A549 (cell line): ENCODE data around the gene CLHC1.

Experiments used
- CEBPB ChIP-seq, 2 experiments: fragments of >200 bp in 1 of 2; sonication (Bioruptor Twin) in 1 of 2; formaldehyde crosslinking in 1 of 2; IDR thresholded peaks; 2 replicates each; pipeline ENCODE4 v1.6.1; 2012 to 2016
- CTCF ChIP-seq: fragments of >200 bp; sonication (Bioruptor Twin); formaldehyde crosslinking; IDR thresholded peaks from 3 replicates; pipeline ENCODE4 v1.5.1; 2016
- MAFK ChIP-seq: fragments of 450-650 bp; IDR thresholded peaks from 2 replicates; pipeline ENCODE4 v1.6.1; 2014; ENCODE audit not compliant: partially characterized antibody
- MAX ChIP-seq: IDR thresholded peaks from 2 replicates; pipeline ENCODE4 v1.6.1; 2012
- POLR2A ChIP-seq: IDR thresholded peaks from 2 replicates; pipeline ENCODE4 v1.6.1; 2012; ENCODE audit warnings: mild to moderate bottlenecking, low read length
- REST ChIP-seq: fragments of 200-600 bp; sonication (generic); IDR thresholded peaks from 2 replicates; pipeline ENCODE4 v1.6.1; 2016; ENCODE audit warnings: antibody characterized with exemption, mild to moderate bottlenecking, moderate library complexity
- RFX5 ChIP-seq: fragments of 450-650 bp; IDR thresholded peaks from 2 replicates; pipeline ENCODE4 v1.7.1; 2014; ENCODE audit warnings: antibody characterized with exemption, mild to moderate bottlenecking, moderate library complexity
- RNF2 ChIP-seq: fragments of 200-600 bp; sonication (generic); IDR thresholded peaks from 2 replicates; pipeline ENCODE4 v1.6.1; 2016; ENCODE audit warnings: low read depth, mild to moderate bottlenecking, antibody characterized with exemption, moderate library complexity, borderline replicate concordance

- no peak for TF ChIP-seq RFX5
- no peak for TF ChIP-seq POLR2A
- TF ChIP-seq CTCF: no peak
- TF ChIP-seq MAFK: no peak
- TF ChIP-seq RNF2: no peak
- TF ChIP-seq MAX: no peak
- no peak for TF ChIP-seq REST
- no peak for TF ChIP-seq CEBPB (IDR thresholded peaks at IDR 0.05)
Measured at GRCh38 chr2:55138882-55139229, 93.2 kb downstream of the CLHC1 start.
